ENCODE measurements around the gene MYRIP.

The MYRIP gene

DNA sequence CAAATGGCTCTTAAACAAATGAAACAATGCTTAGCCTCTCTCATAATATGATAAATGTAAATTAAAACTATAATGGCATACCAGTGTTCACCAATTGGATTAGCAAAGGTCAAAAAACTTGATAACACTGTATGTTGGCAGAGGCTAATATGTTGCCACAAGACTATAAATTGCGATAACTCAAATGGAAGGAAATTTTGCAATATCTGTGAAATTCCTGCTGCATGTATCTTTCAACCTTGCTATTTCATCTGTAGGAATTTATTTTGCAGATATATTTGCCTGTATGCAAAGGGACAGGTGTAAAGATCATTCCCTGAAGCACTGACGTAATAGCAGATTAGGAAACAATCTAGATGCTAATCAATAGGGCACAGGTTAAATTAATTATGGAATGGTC, 308.7 kb downstream of the MYRIP start:
- H4K20me1 ChIP-seq (ENCODE audit: control insufficient read depth, insufficient read depth, low read depth, low read length): no peaks in the 10 kb centered on the region
- no peaks in the 10 kb centered on the region for H3K4me1 ChIP-seq (ENCODE audit: control insufficient read depth, low read length)
- H3K36me3 ChIP-seq (ENCODE audit: control insufficient read depth, low read length): no peaks in the 10 kb centered on the region
- H3F3A ChIP-seq (ENCODE audit: control insufficient read depth, insufficient read depth): no peaks in the 10 kb centered on the region
- no peaks in the 10 kb centered on the region for H3K27me3 ChIP-seq (ENCODE audit: control insufficient read depth, low read length)
- H3K79me2 ChIP-seq (ENCODE audit: control insufficient read depth, low read length): no peaks in the 10 kb centered on the region
- H3K9me3 ChIP-seq (ENCODE audit: control insufficient read depth, insufficient read depth, low read length): no peaks in the 10 kb centered on the region
- TF ChIP-seq, protein P1, sequence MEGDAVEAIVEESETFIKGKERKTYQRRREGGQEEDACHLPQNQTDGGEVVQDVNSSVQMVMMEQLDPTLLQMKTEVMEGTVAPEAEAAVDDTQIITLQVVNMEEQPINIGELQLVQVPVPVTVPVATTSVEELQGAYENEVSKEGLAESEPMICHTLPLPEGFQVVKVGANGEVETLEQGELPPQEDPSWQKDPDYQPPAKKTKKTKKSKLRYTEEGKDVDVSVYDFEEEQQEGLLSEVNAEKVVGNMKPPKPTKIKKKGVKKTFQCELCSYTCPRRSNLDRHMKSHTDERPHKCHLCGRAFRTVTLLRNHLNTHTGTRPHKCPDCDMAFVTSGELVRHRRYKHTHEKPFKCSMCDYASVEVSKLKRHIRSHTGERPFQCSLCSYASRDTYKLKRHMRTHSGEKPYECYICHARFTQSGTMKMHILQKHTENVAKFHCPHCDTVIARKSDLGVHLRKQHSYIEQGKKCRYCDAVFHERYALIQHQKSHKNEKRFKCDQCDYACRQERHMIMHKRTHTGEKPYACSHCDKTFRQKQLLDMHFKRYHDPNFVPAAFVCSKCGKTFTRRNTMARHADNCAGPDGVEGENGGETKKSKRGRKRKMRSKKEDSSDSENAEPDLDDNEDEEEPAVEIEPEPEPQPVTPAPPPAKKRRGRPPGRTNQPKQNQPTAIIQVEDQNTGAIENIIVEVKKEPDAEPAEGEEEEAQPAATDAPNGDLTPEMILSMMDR (IDR thresholded peaks at IDR 0.05; ENCODE audit: low read depth, low read length, poor library complexity, severe bottlenecking): no peak
- no peak for TF ChIP-seq EZH2phosphoT487 (IDR thresholded peaks at IDR 0.05; ENCODE audit: borderline replicate concordance, low read length)
- H3K4me3 ChIP-seq (ENCODE audit: low read length): no peak overlapping the region
- no peak overlapping the region for H3K27ac ChIP-seq (ENCODE audit: low read depth, low read length)
- no peaks in the 10 kb centered on the region for H3K9me2 ChIP-seq (replicated peaks; ENCODE audit: control insufficient read depth, low read length)
- no peak overlapping the region for H3K4me2 ChIP-seq (ENCODE audit: low read length)

DNA sequence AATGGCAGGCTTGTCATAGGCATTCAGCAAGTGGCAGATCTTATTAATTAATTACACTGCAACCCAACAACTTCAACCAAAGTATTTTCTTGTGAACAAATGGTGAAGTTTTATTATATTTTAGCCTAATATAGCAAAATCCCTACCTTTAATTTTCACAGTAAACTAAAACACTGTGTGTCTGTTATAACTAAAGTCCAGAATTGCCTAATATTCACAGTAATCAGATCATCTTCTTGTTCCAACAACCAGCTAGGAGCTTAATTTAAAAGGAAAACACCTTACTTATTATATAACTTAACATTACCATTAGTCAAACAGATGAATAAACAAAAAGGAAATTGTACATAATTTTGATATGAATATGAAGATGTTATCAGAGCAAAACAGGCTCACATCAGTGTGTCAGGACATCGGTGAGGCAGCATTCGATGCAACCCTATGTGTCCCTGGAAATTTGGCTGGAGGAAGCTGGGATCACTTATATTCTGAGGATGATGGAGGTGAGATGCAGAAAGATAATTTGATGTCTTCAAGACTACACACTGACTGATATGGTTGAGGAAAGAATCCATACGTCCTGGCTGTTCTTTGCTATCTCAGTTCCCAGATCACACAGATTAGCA, 310.8 kb downstream of the MYRIP start:
- no peak for TF ChIP-seq EZH2phosphoT487 (IDR thresholded peaks at IDR 0.05; ENCODE audit: borderline replicate concordance, low read length)
- TF ChIP-seq, protein P1 (IDR thresholded peaks at IDR 0.05; ENCODE audit: low read depth, low read length, poor library complexity, severe bottlenecking): no peak
- no peaks in the 10 kb centered on the region for H3F3A ChIP-seq (ENCODE audit: control insufficient read depth, insufficient read depth)
- H3K4me1 ChIP-seq (ENCODE audit: control insufficient read depth, low read length): no peaks in the 10 kb centered on the region
- no peaks in the 10 kb centered on the region for H3K36me3 ChIP-seq (ENCODE audit: control insufficient read depth, low read length)
- H3K27me3 ChIP-seq (ENCODE audit: control insufficient read depth, low read length): no peaks in the 10 kb centered on the region
- no peak overlapping the region for H3K27ac ChIP-seq (ENCODE audit: low read depth, low read length)
- H4K20me1 ChIP-seq (ENCODE audit: control insufficient read depth, insufficient read depth, low read depth, low read length): no peaks in the 10 kb centered on the region
- H3K4me3 ChIP-seq (ENCODE audit: low read length): no peak overlapping the region
- H3K4me2 ChIP-seq (ENCODE audit: low read length): no peak overlapping the region
- H3K9me2 ChIP-seq (replicated peaks; ENCODE audit: control insufficient read depth, low read length): no peaks in the 10 kb centered on the region
- no peaks in the 10 kb centered on the region for H3K79me2 ChIP-seq (ENCODE audit: control insufficient read depth, low read length)
- H3K9me3 ChIP-seq (ENCODE audit: control insufficient read depth, insufficient read depth, low read length): no peaks in the 10 kb centered on the region

DNA sequence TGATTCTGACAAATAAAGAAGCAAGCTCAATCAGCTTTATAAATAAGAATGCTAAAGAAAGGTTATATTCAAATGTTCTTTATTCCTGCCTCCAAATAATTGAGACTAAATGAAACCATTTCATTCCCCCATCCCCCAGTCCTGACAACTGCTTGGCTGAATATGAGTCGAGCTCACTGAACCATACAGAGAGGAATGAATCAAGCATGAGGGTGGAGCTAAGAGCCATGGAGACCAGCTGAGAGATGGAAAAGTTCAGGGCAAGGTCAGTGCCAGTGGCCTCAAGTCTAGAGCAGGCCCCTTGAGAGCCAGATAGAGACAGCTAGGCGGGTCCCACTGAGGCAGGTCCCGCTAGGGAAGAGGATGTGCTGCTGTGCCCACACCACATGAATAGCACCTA, 311.4 kb downstream of the MYRIP start:
- Histone ChIP-seq H3K27ac (ENCODE audit: low read depth, low read length) (no peak overlapping the region), H3K4me1 (ENCODE audit: control insufficient read depth, low read length) (no peaks in the 10 kb centered on the region), H3K9me3 (ENCODE audit: control insufficient read depth, insufficient read depth, low read length) (no peaks in the 10 kb centered on the region), H3K4me2 (ENCODE audit: low read length) (no peak overlapping the region), H3F3A (ENCODE audit: control insufficient read depth, insufficient read depth) (no peaks in the 10 kb centered on the region), H4K20me1 (ENCODE audit: control insufficient read depth, insufficient read depth, low read depth, low read length) (no peaks in the 10 kb centered on the region), H3K79me2 (ENCODE audit: control insufficient read depth, low read length) (no peaks in the 10 kb centered on the region), H3K36me3 (ENCODE audit: control insufficient read depth, low read length) (no peaks in the 10 kb centered on the region), H3K27me3 (ENCODE audit: control insufficient read depth, low read length) (no peaks in the 10 kb centered on the region), H3K9me2 (replicated peaks; ENCODE audit: control insufficient read depth, low read length) (no peaks in the 10 kb centered on the region), H3K4me3 (ENCODE audit: low read length) (no peak overlapping the region)
- no peak for TF ChIP-seq EZH2phosphoT487 (IDR thresholded peaks at IDR 0.05; ENCODE audit: borderline replicate concordance, low read length)
- TF ChIP-seq, protein P1 (IDR thresholded peaks at IDR 0.05; ENCODE audit: low read depth, low read length, poor library complexity, severe bottlenecking): no peak

Data from DOHH2 (cell line).